Coronary artery (tissue), 2 donors: Measurements from ENCODE around the gene PIK3R1.

Source experiments
- DNase-seq: peaks from one replicate; pipeline ENCODE4 v3.0.0-alpha.2; 2017; ENCODE audit warnings: low spot score
- H3K27ac ChIP-seq, 2 donors: fragments of 200-600 bp; sonication (generic); one replicate each; pipeline ENCODE4 v1.5.1; 2016 to 2019
- H3K4me3 ChIP-seq: fragments of 200-600 bp; sonication (generic); 2 replicates; pipeline ENCODE4 v1.5.1; 2016; ENCODE audit warnings: mild to moderate bottlenecking, moderate library complexity
- TF ChIP-seq, protein P1 (sequence below): fragments of 200-600 bp; sonication (generic); IDR thresholded peaks from one replicate; pipeline ENCODE4 v1.5.1; 2019; ENCODE audit warnings: antibody characterized with exemption

Gene PIK3R1

DNA sequence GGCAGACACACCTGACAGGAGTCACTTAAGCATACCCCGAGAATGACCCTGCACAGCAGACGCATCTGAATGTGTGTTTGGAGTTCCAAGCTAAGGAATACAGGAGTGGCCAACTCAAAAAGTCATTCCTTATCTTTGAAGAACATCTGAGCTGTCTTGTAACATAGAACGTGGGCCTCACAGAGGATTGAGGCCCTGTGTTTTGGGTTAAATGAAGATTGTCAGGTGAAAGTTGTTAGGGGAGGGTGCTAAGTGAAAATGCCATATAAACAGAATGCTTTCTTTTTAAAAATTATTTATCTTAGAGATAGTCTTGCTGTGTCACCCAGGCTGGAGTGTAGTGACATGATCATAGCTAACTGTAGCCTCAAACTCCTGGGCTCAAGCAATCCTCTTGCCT is 100.9 kb downstream of the PIK3R1 start:
- H3K27ac ChIP-seq = no peak overlapping the region
- TF ChIP-seq, protein P1, sequence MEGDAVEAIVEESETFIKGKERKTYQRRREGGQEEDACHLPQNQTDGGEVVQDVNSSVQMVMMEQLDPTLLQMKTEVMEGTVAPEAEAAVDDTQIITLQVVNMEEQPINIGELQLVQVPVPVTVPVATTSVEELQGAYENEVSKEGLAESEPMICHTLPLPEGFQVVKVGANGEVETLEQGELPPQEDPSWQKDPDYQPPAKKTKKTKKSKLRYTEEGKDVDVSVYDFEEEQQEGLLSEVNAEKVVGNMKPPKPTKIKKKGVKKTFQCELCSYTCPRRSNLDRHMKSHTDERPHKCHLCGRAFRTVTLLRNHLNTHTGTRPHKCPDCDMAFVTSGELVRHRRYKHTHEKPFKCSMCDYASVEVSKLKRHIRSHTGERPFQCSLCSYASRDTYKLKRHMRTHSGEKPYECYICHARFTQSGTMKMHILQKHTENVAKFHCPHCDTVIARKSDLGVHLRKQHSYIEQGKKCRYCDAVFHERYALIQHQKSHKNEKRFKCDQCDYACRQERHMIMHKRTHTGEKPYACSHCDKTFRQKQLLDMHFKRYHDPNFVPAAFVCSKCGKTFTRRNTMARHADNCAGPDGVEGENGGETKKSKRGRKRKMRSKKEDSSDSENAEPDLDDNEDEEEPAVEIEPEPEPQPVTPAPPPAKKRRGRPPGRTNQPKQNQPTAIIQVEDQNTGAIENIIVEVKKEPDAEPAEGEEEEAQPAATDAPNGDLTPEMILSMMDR = no peak
- DNase-seq = no peak
- H3K4me3 ChIP-seq = no peak overlapping the region

GRCh38 chr5:68317646-68318045 is 102.1 kb downstream of the PIK3R1 start:
- no peak overlapping the region for H3K27ac ChIP-seq
- H3K4me3 ChIP-seq = no peak overlapping the region
- no peak for DNase-seq
- TF ChIP-seq, protein P1 = no peak

DNA sequence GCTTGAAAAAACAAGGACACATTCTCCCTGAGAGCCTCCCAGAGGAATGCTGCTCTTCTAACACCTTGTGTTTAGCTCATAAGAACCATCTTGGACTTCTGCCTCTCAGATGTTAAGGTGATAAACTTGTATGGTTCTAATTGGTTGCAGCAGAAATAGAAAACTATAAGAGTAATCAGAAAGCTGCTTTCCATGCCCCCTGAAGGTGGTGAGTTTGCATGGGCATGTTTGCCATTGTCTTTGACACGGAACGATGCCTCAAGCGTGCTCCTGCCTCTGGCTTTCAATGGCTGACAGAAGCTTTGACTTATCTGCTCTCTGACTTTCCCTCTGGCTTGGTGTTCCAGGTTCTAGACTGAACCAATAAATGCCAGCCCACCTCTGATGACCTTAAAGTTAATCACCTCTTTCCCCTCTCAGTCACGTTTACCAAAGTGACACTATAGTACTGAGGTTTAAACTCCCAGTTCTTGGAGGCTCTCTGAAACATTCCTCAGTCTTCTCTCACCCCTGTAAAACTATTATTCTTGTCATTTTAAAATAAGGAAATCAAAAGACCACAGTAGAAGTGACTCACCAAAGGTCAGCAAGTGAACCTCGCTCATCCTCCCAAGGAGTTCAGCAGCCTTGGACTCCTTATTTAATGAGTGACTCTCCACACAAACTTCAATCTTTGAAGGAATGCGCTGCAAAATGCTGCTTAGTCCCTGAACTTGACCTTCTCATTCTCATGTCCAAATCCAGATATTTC is 103.6 kb downstream of the PIK3R1 start:
- Histone ChIP-seq H3K4me3 (no peak overlapping the region), H3K27ac (no peak overlapping the region)
- DNase-seq = no peak
- TF ChIP-seq, protein P1 = no peak

- TF ChIP-seq, protein P1 = no peak
- no peak overlapping the region for H3K4me3 ChIP-seq
- DNase-seq = no peak
- no peak overlapping the region for H3K27ac ChIP-seq
Measured at GRCh38 chr5:68319706-68320412, 104.3 kb downstream of the PIK3R1 start.

- DNase-seq = no peak
- no peak overlapping the region for H3K27ac ChIP-seq
- H3K4me3 ChIP-seq = no peak overlapping the region
- TF ChIP-seq, protein P1 = no peak
Measured at GRCh38 chr5:68320413-68320986, 104.9 kb downstream of the PIK3R1 start.

DNA sequence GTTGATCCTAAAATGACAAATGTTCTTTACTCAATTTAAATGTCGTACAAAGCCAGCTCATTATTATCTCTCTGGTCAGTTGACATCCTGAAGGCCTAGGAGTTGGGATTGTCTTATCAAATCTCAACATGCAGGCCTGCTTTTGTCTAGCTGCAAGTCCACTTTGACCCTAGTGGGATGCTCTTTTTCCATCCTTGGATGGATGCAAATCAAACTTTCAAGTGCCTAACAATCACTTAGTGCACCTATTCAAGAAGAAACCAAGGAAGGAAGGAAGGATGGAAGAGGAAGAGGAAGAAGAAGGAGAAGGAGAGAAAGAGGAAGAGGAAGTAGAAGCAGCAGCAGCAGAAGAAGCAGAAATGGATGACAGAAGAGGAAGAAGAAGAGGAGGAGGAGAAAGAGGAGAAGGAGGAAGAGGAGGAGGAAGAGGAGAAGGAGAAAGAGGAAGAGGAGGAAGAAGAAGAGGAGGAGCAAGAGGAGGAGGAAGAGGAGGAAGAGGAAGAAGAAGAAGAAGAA is 109.6 kb downstream of the PIK3R1 start:
- no peak for DNase-seq
- TF ChIP-seq, protein P1 = no peak
- Histone ChIP-seq H3K27ac (no peak overlapping the region), H3K4me3 (no peak overlapping the region)
